HEK293 (cell line): Measurements from ENCODE around the gene DNAH6.

Source experiments
- CTCF ChIA-PET: fragments of 350-600 bp; formaldehyde crosslinking; extraction: SDS; loops from one replicate; lab custom pipeline; 2021; ENCODE audit warnings: antibody characterized with exemption; lab: Yijun Ruan, JAX
- POLR2A ChIA-PET: fragments of 300-600 bp; formaldehyde crosslinking; extraction: SDS; loops from one replicate; lab custom pipeline; 2020; ENCODE audit warnings: antibody characterized with exemption, inconsistent platforms; lab: Yijun Ruan, JAX
- H3K27ac ChIP-seq: fragments of 200-500 bp; sonication (Bioruptor generic); 2 replicates; pipeline ENCODE4 v1.5.1; 2014; ENCODE audit warnings: low read depth, low read length, control low read depth, inconsistent platforms; ENCODE audit errors: extremely low read depth
- H3K36me3 ChIP-seq, 2 experiments: fragments of 200-500 bp in 1 of 2; sonication (Bioruptor generic) in 1 of 2; 1 replicate in 1 of 2; 2 replicates in 1 of 2; pipeline ENCODE4 v1.5.1; 2014 to 2017; ENCODE audit warnings: inconsistent platforms in 2 of 2, low read length in 2 of 2; ENCODE audit not compliant: control insufficient read depth in 2 of 2, insufficient read depth in 1 of 2
- H3K4me1 ChIP-seq: fragments of 200-500 bp; sonication (Bioruptor generic); 2 replicates; pipeline ENCODE4 v1.5.1; 2014; ENCODE audit warnings: mild to moderate bottlenecking, low read length, inconsistent platforms; ENCODE audit not compliant: control insufficient read depth, insufficient read depth
- H3K4me3 ChIP-seq: 2 replicates; pipeline ENCODE4 v1.5.1; 2011; ENCODE audit warnings: low read depth, mild to moderate bottlenecking, control low read depth, low read length, moderate library complexity
- H3K9me3 ChIP-seq: fragments of 200-500 bp; sonication (Bioruptor generic); 2 replicates; pipeline ENCODE4 v1.5.1; 2014; ENCODE audit warnings: low read depth, low read length, inconsistent platforms; ENCODE audit not compliant: control insufficient read depth, insufficient read depth
- BCL11B ChIP-seq: fragments of 450-650 bp; formaldehyde crosslinking; IDR thresholded peaks from 2 replicates; pipeline ENCODE4 v1.5.1; 2016; ENCODE audit warnings: low read depth, missing biosample characterization, missing genetic modification characterization
- YY2 ChIP-seq: fragments of 450-650 bp; formaldehyde crosslinking; IDR thresholded peaks from 2 replicates; pipeline ENCODE4 v1.5.1; 2016; ENCODE audit warnings: missing biosample characterization, missing genetic modification characterization
- ZBTB48 ChIP-seq: fragments of 450-650 bp; formaldehyde crosslinking; IDR thresholded peaks from 2 replicates; pipeline ENCODE4 v1.5.1; 2016; ENCODE audit warnings: missing biosample characterization, missing genetic modification characterization
- ZIC2 ChIP-seq: fragments of 450-650 bp; formaldehyde crosslinking; IDR thresholded peaks from 2 replicates; pipeline ENCODE4 v1.5.1; 2016; ENCODE audit warnings: missing biosample characterization, missing genetic modification characterization
- ZNF132 ChIP-seq: fragments of 450-650 bp; formaldehyde crosslinking; IDR thresholded peaks from 2 replicates; pipeline ENCODE4 v1.5.1; 2017; ENCODE audit warnings: missing biosample characterization, missing genetic modification characterization, borderline replicate concordance
- ZNF138 ChIP-seq: fragments of 450-650 bp; formaldehyde crosslinking; IDR thresholded peaks from 2 replicates; pipeline ENCODE4 v1.5.1; 2016; ENCODE audit warnings: missing biosample characterization, missing genetic modification characterization, borderline replicate concordance
- ZNF18 ChIP-seq: fragments of 450-650 bp; formaldehyde crosslinking; IDR thresholded peaks from 2 replicates; pipeline ENCODE4 v1.5.1; 2016; ENCODE audit warnings: missing biosample characterization, missing genetic modification characterization
- ZNF221 ChIP-seq: fragments of 450-650 bp; formaldehyde crosslinking; IDR thresholded peaks from 2 replicates; pipeline ENCODE4 v1.5.1; 2017; ENCODE audit warnings: missing biosample characterization, missing genetic modification characterization, borderline replicate concordance
- ZNF23 ChIP-seq: fragments of 450-650 bp; formaldehyde crosslinking; IDR thresholded peaks from 2 replicates; pipeline ENCODE4 v1.5.1; 2016; ENCODE audit warnings: missing biosample characterization, missing genetic modification characterization, borderline replicate concordance
- ZNF239 ChIP-seq: fragments of 450-650 bp; formaldehyde crosslinking; IDR thresholded peaks from 2 replicates; pipeline ENCODE4 v1.5.1; 2016; ENCODE audit warnings: missing biosample characterization, missing genetic modification characterization
- ZNF280D ChIP-seq: fragments of 450-650 bp; formaldehyde crosslinking; IDR thresholded peaks from 2 replicates; pipeline ENCODE4 v1.5.1; 2016; ENCODE audit warnings: missing biosample characterization, missing genetic modification characterization
- ZNF423 ChIP-seq: fragments of 450-650 bp; formaldehyde crosslinking; IDR thresholded peaks from 2 replicates; pipeline ENCODE4 v1.5.1; 2016; ENCODE audit warnings: missing biosample characterization, missing genetic modification characterization
- ZNF514 ChIP-seq: fragments of 450-650 bp; formaldehyde crosslinking; IDR thresholded peaks from 2 replicates; pipeline ENCODE4 v1.5.1; 2016; ENCODE audit warnings: missing biosample characterization, missing genetic modification characterization
- ZNF571 ChIP-seq: fragments of 450-650 bp; formaldehyde crosslinking; IDR thresholded peaks from 2 replicates; pipeline ENCODE4 v1.5.0; 2017; ENCODE audit warnings: missing biosample characterization, missing genetic modification characterization
- ZNF624 ChIP-seq: fragments of 450-650 bp; formaldehyde crosslinking; IDR thresholded peaks from 2 replicates; pipeline ENCODE4 v1.5.1; 2017; ENCODE audit warnings: missing biosample characterization, missing genetic modification characterization
- ZNF677 ChIP-seq: fragments of 450-650 bp; IDR thresholded peaks from 2 replicates; pipeline ENCODE4 v1.5.0; 2018; ENCODE audit warnings: missing biosample characterization, mild to moderate bottlenecking, missing genetic modification characterization, moderate library complexity
- ZNF704 ChIP-seq: fragments of 450-650 bp; formaldehyde crosslinking; IDR thresholded peaks from 2 replicates; pipeline ENCODE4 v1.5.1; 2016; ENCODE audit warnings: missing biosample characterization, missing genetic modification characterization
- ZNF776 ChIP-seq: fragments of 450-650 bp; formaldehyde crosslinking; IDR thresholded peaks from 2 replicates; pipeline ENCODE4 v1.5.0; 2017; ENCODE audit warnings: missing biosample characterization, missing genetic modification characterization, borderline replicate concordance

DNAH6 gene

GRCh38 chr2:84732897-84733778 is 216.8 kb downstream of the DNAH6 start (continued):
- TF ChIP-seq ZNF776 (tag by site-specific recombination) (no peak), ZNF514 (tag by site-specific recombination) (no peak), ZNF138 (tag by site-specific recombination) (no peak)

- no peaks in the 10 kb centered on the region for H3K4me1 ChIP-seq
- H3K9me3 ChIP-seq: no peaks in the 10 kb centered on the region
- CTCF ChIA-PET: no interaction called here
- no peaks in the 10 kb centered on the region for H3K36me3 ChIP-seq
- no peak overlapping the region for H3K27ac ChIP-seq
- TF ChIP-seq ZNF280D (tag by site-specific recombination) (no peak), ZNF423 (tag by site-specific recombination) (no peak), ZNF18 (tag by site-specific recombination) (no peak), ZNF704 (tag by site-specific recombination) (no peak), ZNF624 (tag by site-specific recombination) (no peak), ZNF23 (no peak), ZBTB48 (tag by site-specific recombination) (no peak), YY2 (tag by site-specific recombination) (no peak), ZNF571 (no peak), ZNF221 (tag by site-specific recombination) (no peak), BCL11B (tag by site-specific recombination) (no peak), ZNF677 (tag by site-specific recombination) (no peak)
- TF ChIP-seq, all 188 proteins: peak for 0
- POLR2A ChIA-PET: no interaction called here
- H3K4me3 ChIP-seq: no peak overlapping the region
These were observed 219.1 kb downstream of the DNAH6 start for GRCh38 chr2:84735389-84735788.

- ChIA-PET POLR2A (no interaction called here), CTCF (interaction anchor here (0.5 to 1.7 kb wide), 10 partner anchors 9 to 185 kb away, joined by 3 to 6 read pairs (median 4); no protein-coding TSS in a partner anchor)
- Histone ChIP-seq H3K4me1 (no peaks in the 10 kb centered on the region), H3K36me3 (no peaks in the 10 kb centered on the region), H3K4me3 (no peak overlapping the region), H3K9me3 (no peaks in the 10 kb centered on the region), H3K27ac (no peak overlapping the region)
- TF ChIP-seq ZNF132 (no peak), ZNF239 (no peak), ZIC2 (peak; percentile 84)
These were observed 225.0 kb downstream of the DNAH6 start for GRCh38 chr2:84741182-84741822.
